ENCODE results near the gene WWC2.

The WWC2 gene

GRCh38 chr4:183180096-183180495 is 81.0 kb downstream of the WWC2 start:
- Histone ChIP-seq H3K27ac (no peak overlapping the region), H3K4me1 (ENCODE audit: control insufficient read depth in 1 of 2, insufficient read depth in 1 of 2, low read depth in 1 of 2, low read length in 1 of 2) (no peaks in the 10 kb centered on the region), H3K27me3 (no peaks in the 10 kb centered on the region), H3K36me3 (no peaks in the 10 kb centered on the region), H3K4me3 (ENCODE audit: low read depth in 1 of 2, low read length in 1 of 2) (no peak overlapping the region), H3K9me3 (no peaks in the 10 kb centered on the region)
- no peak for TF ChIP-seq CTCF (IDR thresholded peaks at IDR 0.05)

GRCh38 chr4:183180621-183181020 is 81.6 kb downstream of the WWC2 start:
- Histone ChIP-seq H3K36me3 (no peaks in the 10 kb centered on the region), H3K27me3 (no peaks in the 10 kb centered on the region), H3K4me1 (ENCODE audit: control insufficient read depth in 1 of 2, insufficient read depth in 1 of 2, low read depth in 1 of 2, low read length in 1 of 2) (no peaks in the 10 kb centered on the region), H3K4me3 (ENCODE audit: low read depth in 1 of 2, low read length in 1 of 2) (no peak overlapping the region), H3K9me3 (no peaks in the 10 kb centered on the region), H3K27ac (no peak overlapping the region)
- TF ChIP-seq CTCF (IDR thresholded peaks at IDR 0.05): no peak

- TF ChIP-seq CTCF (IDR thresholded peaks at IDR 0.05): no peak
- Histone ChIP-seq H3K27ac (no peak overlapping the region), H3K4me1 (ENCODE audit: control insufficient read depth in 1 of 2, insufficient read depth in 1 of 2, low read depth in 1 of 2, low read length in 1 of 2) (no peaks in the 10 kb centered on the region), H3K36me3 (no peaks in the 10 kb centered on the region), H3K9me3 (no peaks in the 10 kb centered on the region), H3K4me3 (ENCODE audit: low read depth in 1 of 2, low read length in 1 of 2) (no peak overlapping the region), H3K27me3 (no peaks in the 10 kb centered on the region)
Measured at GRCh38 chr4:183181081-183181480, 82.0 kb downstream of the WWC2 start.

- Histone ChIP-seq H3K36me3 (no peaks in the 10 kb centered on the region), H3K27ac (no peak overlapping the region), H3K4me3 (ENCODE audit: low read depth in 1 of 2, low read length in 1 of 2) (no peak overlapping the region), H3K4me1 (ENCODE audit: control insufficient read depth in 1 of 2, insufficient read depth in 1 of 2, low read depth in 1 of 2, low read length in 1 of 2) (no peaks in the 10 kb centered on the region), H3K27me3 (no peaks in the 10 kb centered on the region), H3K9me3 (no peaks in the 10 kb centered on the region)
- no peak for TF ChIP-seq CTCF (IDR thresholded peaks at IDR 0.05)
Measured at GRCh38 chr4:183182873-183183725, 84.0 kb downstream of the WWC2 start.

GRCh38 chr4:183183906-183184535 is 85.0 kb downstream of the WWC2 start:
- H3K9me3 ChIP-seq: no peaks in the 10 kb centered on the region
- no peak for TF ChIP-seq CTCF (IDR thresholded peaks at IDR 0.05)
- no peaks in the 10 kb centered on the region for H3K27me3 ChIP-seq
- no peak overlapping the region for H3K27ac ChIP-seq
- no peak overlapping the region for H3K4me3 ChIP-seq (ENCODE audit: low read depth in 1 of 2, low read length in 1 of 2)
- no peaks in the 10 kb centered on the region for H3K36me3 ChIP-seq
- H3K4me1 ChIP-seq (ENCODE audit: control insufficient read depth in 1 of 2, insufficient read depth in 1 of 2, low read depth in 1 of 2, low read length in 1 of 2): no peaks in the 10 kb centered on the region

All from neutrophil (primary cell).